ENCODE measurements around the gene CCDC24.

CCDC24 gene

GRCh38 chr1:44035726-44036408 lies 44.5 kb downstream of the CCDC24 start:
- Histone ChIP-seq H3K36me3 (ENCODE audit: control insufficient read depth, insufficient read depth, low read length) (no peaks in the 10 kb centered on the region), H3K9me3 (ENCODE audit: control insufficient read depth, low read length) (no peaks in the 10 kb centered on the region), H3K27ac (ENCODE audit: low read depth, low read length, severe bottlenecking) (no peak overlapping the region), H3K4me1 (ENCODE audit: control insufficient read depth, insufficient read depth, low read length, poor library complexity, severe bottlenecking) (peaks cover 19% of the 10 kb centered on the region), H3K4me3 (ENCODE audit: extremely low read depth, insufficient read depth, low read length, poor library complexity, severe bottlenecking) (no peak overlapping the region)
- 74 to 83% methylated on average over 6 of the region's 8 CpGs for WGBS, 2 experiments (ENCODE audit: insufficient coverage in 2 of 2)

DNA sequence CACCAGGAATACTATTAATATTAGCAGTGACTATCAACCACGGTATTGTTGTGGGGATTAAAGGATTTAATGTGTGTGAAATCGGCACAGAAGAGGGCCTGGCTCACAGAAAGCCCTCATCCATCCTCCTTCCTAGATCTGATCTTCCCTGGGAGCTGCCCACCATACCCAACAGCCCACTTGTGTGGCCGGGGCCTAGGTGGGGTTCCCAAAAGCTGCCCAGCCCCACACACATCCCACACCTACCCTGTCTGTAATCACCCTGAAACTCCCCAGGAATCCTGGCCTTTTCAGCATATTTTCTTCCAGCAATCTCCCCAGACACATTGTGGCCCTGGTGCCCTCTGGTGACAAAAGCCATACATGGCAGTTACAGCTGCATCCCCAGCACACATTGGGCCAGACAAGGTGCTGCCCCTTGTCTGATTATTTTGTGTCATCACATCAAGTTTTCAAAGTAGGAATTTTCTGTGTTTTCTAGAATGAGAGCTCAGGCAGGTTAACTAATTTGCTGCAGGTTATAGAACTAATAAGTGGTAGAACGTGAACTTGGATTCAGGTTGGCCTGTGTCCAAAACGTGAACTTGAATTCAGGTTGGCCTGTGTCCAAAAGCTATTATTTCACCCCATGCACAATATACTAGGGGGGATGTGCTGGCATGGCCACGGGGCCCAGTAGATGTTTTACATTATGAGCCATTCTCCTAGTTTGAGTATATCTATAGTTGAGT lies 45.2 kb downstream of the CCDC24 start:
- no peak overlapping the region for H3K27ac ChIP-seq (ENCODE audit: low read depth, low read length, severe bottlenecking)
- no peaks in the 10 kb centered on the region for H3K36me3 ChIP-seq (ENCODE audit: control insufficient read depth, insufficient read depth, low read length)
- 35 to 63% methylated on average over 2 to 3 of the region's 6 CpGs for WGBS, 2 experiments (ENCODE audit: insufficient coverage in 2 of 2)

GRCh38 chr1:44037154-44037553 lies 45.8 kb downstream of the CCDC24 start:
- Histone ChIP-seq H3K9me3 (ENCODE audit: control insufficient read depth, low read length) (no peaks in the 10 kb centered on the region), H3K36me3 (ENCODE audit: control insufficient read depth, insufficient read depth, low read length) (no peaks in the 10 kb centered on the region), H3K27ac (ENCODE audit: low read depth, low read length, severe bottlenecking) (no peak overlapping the region), H3K4me3 (ENCODE audit: extremely low read depth, insufficient read depth, low read length, poor library complexity, severe bottlenecking) (no peak overlapping the region), H3K4me1 (ENCODE audit: control insufficient read depth, insufficient read depth, low read length, poor library complexity, severe bottlenecking) (peaks cover 14% of the 10 kb centered on the region)
- WGBS, 2 experiments (ENCODE audit: insufficient coverage in 2 of 2), result 80% methylated on average over 2 of the region's 5 CpGs; no CpG with 5 or more reads in 1 of the 2 experiments

More for the DNA sequence above, 45.2 kb downstream of the CCDC24 start:
- Histone ChIP-seq H3K9me3 (ENCODE audit: control insufficient read depth, low read length) (no peaks in the 10 kb centered on the region), H3K4me3 (ENCODE audit: extremely low read depth, insufficient read depth, low read length, poor library complexity, severe bottlenecking) (no peak overlapping the region), H3K4me1 (ENCODE audit: control insufficient read depth, insufficient read depth, low read length, poor library complexity, severe bottlenecking) (peaks cover 19% of the 10 kb centered on the region)

GRCh38 chr1:44038876-44039657 lies 47.7 kb downstream of the CCDC24 start:
- H3K4me3 ChIP-seq (ENCODE audit: extremely low read depth, insufficient read depth, low read length, poor library complexity, severe bottlenecking), result no peak overlapping the region
- WGBS, 2 experiments (ENCODE audit: insufficient coverage in 2 of 2), result 83 to 100% methylated on average over 1 of the region's 2 CpGs
- H3K36me3 ChIP-seq (ENCODE audit: control insufficient read depth, insufficient read depth, low read length), result no peaks in the 10 kb centered on the region
- H3K9me3 ChIP-seq (ENCODE audit: control insufficient read depth, low read length), result no peaks in the 10 kb centered on the region
- H3K4me1 ChIP-seq (ENCODE audit: control insufficient read depth, insufficient read depth, low read length, poor library complexity, severe bottlenecking), result peaks cover 19% of the 10 kb centered on the region
- H3K27ac ChIP-seq (ENCODE audit: low read depth, low read length, severe bottlenecking), result no peak overlapping the region

- H3K36me3 ChIP-seq (ENCODE audit: control insufficient read depth, insufficient read depth, low read length), result no peaks in the 10 kb centered on the region
- H3K9me3 ChIP-seq (ENCODE audit: control insufficient read depth, low read length), result no peaks in the 10 kb centered on the region
- peaks cover 18% of the 10 kb centered on the region for H3K4me1 ChIP-seq (ENCODE audit: control insufficient read depth, insufficient read depth, low read length, poor library complexity, severe bottlenecking)
- no CpG with 5 or more reads among the region's 2 CpGs for WGBS, 2 experiments (ENCODE audit: insufficient coverage in 2 of 2)
- H3K4me3 ChIP-seq (ENCODE audit: extremely low read depth, insufficient read depth, low read length, poor library complexity, severe bottlenecking), result no peak overlapping the region
- no peak overlapping the region for H3K27ac ChIP-seq (ENCODE audit: low read depth, low read length, severe bottlenecking)
Observed at GRCh38 chr1:44040418-44040817, 49.0 kb downstream of the CCDC24 start.

- no peaks in the 10 kb centered on the region for H3K9me3 ChIP-seq (ENCODE audit: control insufficient read depth, low read length)
- H3K36me3 ChIP-seq (ENCODE audit: control insufficient read depth, insufficient read depth, low read length), result no peaks in the 10 kb centered on the region
- no peak overlapping the region for H3K27ac ChIP-seq (ENCODE audit: low read depth, low read length, severe bottlenecking)
- WGBS, 2 experiments (ENCODE audit: insufficient coverage in 2 of 2), result no CpG with 5 or more reads among the region's 4 CpGs
- H3K4me1 ChIP-seq (ENCODE audit: control insufficient read depth, insufficient read depth, low read length, poor library complexity, severe bottlenecking), result peaks cover 14% of the 10 kb centered on the region
- no peak overlapping the region for H3K4me3 ChIP-seq (ENCODE audit: extremely low read depth, insufficient read depth, low read length, poor library complexity, severe bottlenecking)
Observed at GRCh38 chr1:44040846-44041245, 49.4 kb downstream of the CCDC24 start.

DNA sequence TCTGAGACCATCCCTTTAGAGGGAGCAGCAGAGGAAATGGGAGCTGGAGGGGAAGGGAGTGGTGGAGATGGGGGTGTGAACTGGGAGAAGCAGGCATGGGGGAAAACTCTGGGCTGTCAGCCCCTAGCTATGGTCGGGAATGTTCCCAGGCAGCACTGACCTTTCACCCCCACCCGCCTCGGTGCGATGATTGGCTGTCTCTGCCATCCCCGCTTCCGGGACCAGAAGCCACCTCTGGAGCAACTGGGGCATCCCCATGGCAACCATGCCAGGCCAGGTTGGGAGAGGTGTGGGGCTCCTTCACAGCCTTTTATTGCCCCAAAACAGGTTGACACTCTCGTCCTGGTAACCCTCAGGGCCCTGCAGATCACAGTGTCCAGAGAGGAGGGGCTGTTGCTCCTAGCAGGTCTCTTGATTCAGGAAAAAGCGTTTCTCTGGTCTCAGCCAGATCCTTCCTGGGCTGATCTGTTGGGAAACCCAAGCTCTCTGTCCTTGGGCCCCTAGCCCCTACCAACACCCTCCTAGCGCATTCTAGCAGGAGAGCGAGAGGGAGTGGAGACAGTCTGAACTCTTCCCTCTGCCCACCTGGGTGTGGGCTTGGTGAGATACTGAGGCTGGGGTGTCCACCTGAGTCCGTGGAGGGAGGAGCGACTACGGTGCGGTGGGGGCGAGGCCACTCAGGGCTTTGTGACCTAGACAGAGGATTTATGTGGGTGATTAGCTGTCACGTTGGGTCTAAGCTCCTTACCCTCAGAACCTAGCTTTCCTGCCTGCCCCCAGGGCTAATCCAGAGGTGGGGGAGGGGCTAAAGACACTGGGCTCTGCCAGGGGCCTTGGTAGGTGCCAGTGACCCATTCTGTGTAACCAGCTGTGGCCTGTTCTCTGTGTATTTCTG lies 52.0 kb downstream of the CCDC24 start:
- H3K9me3 ChIP-seq (ENCODE audit: control insufficient read depth, low read length), result no peaks in the 10 kb centered on the region
- H3K27ac ChIP-seq (ENCODE audit: low read depth, low read length, severe bottlenecking), result no peak overlapping the region
- H3K4me1 ChIP-seq (ENCODE audit: control insufficient read depth, insufficient read depth, low read length, poor library complexity, severe bottlenecking), result peaks cover 16% of the 10 kb centered on the region
- H3K36me3 ChIP-seq (ENCODE audit: control insufficient read depth, insufficient read depth, low read length), result no peaks in the 10 kb centered on the region
- H3K4me3 ChIP-seq (ENCODE audit: extremely low read depth, insufficient read depth, low read length, poor library complexity, severe bottlenecking), result no peak overlapping the region
- WGBS, 2 experiments (ENCODE audit: insufficient coverage in 2 of 2), result 91 to 92% methylated on average over 7 to 8 of the region's 16 CpGs

DNA sequence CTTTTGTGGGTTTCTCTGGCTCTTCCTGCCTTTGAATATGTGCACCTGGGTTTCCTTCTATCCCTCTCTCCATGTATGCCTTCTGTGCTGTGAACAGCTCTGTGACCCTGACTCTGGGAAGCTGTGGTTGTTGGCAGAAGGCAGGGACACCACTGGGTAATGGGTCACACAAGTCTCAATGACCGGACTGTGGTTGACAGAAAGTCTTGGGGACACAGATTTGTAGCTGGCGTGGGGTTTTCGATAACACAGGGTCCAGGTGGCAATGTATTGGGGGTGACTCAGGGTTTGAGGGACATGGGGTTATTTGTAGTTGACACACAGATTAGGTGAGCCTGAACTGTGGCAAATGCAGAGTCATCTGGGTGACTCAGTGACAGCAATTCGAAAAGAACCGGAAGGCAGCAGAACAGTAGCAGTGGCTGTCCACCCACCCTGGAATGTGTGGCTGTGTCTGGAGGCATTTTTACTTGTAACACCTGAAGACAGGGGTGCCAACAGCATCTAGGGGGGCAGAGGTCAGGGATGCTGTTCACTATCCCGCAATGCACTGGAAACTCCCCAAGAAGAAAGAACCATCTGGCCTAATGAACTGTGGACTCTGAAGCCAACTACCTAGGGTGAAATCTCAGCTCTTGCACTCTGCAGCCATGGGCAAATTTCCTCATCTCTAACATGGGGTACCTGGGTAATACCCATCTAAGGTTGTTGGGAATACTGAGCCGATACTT lies 52.8 kb downstream of the CCDC24 start:
- H3K4me1 ChIP-seq (ENCODE audit: control insufficient read depth, insufficient read depth, low read length, poor library complexity, severe bottlenecking), result peaks cover 24% of the 10 kb centered on the region

GRCh38 chr1:44045064-44045463 lies 53.7 kb downstream of the CCDC24 start:
- 86 to 94% methylated on average over 9 of the region's 9 CpGs for WGBS, 2 experiments (ENCODE audit: insufficient coverage in 2 of 2)
- H3K9me3 ChIP-seq (ENCODE audit: control insufficient read depth, low read length), result no peaks in the 10 kb centered on the region
- H3K27ac ChIP-seq (ENCODE audit: low read depth, low read length, severe bottlenecking), result no peak overlapping the region
- H3K4me3 ChIP-seq (ENCODE audit: extremely low read depth, insufficient read depth, low read length, poor library complexity, severe bottlenecking), result no peak overlapping the region
- H3K36me3 ChIP-seq (ENCODE audit: control insufficient read depth, insufficient read depth, low read length), result no peaks in the 10 kb centered on the region
- H3K4me1 ChIP-seq (ENCODE audit: control insufficient read depth, insufficient read depth, low read length, poor library complexity, severe bottlenecking), result peaks cover 26% of the 10 kb centered on the region

More for the DNA sequence above, 52.8 kb downstream of the CCDC24 start:
- H3K4me3 ChIP-seq (ENCODE audit: extremely low read depth, insufficient read depth, low read length, poor library complexity, severe bottlenecking), result no peak overlapping the region
- WGBS, 2 experiments (ENCODE audit: insufficient coverage in 2 of 2), result 88 to 93% methylated on average over 7 of the region's 7 CpGs
- H3K9me3 ChIP-seq (ENCODE audit: control insufficient read depth, low read length), result no peaks in the 10 kb centered on the region
- no peak overlapping the region for H3K27ac ChIP-seq (ENCODE audit: low read depth, low read length, severe bottlenecking)
- no peaks in the 10 kb centered on the region for H3K36me3 ChIP-seq (ENCODE audit: control insufficient read depth, insufficient read depth, low read length)
